NCI-H510A (cell line): ENCODE measurements around the gene PPP1CB.

Experiments
- DNase-seq: peaks from one replicate; lab custom pipeline; 2025; lab: John Stamatoyannopoulos, UW

Gene PPP1CB

DNA sequence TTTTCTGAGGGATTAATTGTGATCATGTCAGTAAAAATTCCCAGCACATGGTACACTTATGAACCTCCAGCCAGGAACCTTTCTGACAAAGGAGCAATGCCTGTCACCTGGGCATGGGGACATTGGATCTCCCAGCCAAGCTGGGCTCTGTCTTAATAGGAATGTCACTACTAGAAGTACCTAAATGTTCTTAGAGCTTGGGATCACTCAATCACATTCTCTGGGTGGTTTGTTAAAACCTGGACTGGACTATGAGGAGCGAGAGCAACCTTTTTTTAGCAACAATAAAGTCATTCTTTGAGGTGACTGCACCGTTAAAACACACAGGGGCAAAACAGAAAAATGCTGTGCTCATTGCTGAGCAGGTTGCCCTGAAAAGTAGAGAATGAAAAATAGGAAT lies 6.4 kb upstream of the PPP1CB start:
- no peak for DNase-seq

DNA sequence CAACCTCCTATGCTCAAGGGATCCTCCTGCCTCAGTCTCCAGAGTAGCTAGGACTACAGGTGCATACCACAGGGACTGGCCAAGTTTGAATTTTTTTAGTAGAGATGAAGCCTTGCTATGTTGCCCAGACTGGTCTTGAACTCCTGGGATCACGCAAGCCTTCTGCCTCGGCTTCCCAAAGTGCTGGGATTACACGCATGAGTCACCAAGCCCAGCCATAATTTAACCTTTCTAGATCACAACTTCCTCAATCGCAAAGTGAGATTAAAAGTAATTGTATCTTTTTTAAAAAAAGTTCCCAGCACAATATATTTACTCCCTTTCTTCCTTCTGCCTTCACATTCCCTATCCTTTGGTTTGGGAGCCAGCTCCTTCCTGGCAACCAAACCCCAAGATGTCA lies 5.8 kb upstream of the PPP1CB start:
- no peak for DNase-seq

DNA sequence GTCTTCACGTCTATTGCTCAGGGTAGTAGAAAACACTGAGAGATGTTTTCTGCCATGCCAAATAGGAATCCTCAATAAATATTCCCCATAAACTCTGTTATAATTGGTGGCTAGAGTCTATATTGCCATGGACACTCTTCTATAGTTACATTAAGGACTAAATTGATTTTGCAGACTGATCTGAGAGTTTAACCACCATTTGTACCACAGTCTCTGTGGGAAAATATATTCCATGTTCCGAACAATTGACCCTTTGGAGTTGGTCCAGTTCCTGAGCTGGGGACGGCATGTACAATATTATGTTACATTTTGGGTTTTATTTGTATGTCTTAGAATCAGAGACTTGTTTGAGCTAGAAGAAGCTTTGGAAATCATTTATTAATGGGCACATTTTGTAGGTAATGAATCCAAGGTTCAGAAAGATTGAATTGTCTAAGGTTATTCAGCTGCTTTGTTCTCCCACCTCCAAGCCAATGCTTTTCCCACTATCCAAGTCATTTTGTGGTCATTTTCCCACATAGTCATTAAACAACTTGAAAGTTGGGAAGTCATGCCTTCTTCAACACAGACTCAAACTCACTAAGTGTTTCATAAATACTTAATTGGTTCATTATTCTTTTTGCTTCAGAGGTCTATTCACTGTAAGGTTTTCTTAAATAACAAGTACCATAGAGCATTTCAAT lies 5.1 kb upstream of the PPP1CB start:
- no peak for DNase-seq

- no peak for DNase-seq
These were observed 3.9 kb upstream of the PPP1CB start for GRCh38 chr2:28747714-28748113.

DNA sequence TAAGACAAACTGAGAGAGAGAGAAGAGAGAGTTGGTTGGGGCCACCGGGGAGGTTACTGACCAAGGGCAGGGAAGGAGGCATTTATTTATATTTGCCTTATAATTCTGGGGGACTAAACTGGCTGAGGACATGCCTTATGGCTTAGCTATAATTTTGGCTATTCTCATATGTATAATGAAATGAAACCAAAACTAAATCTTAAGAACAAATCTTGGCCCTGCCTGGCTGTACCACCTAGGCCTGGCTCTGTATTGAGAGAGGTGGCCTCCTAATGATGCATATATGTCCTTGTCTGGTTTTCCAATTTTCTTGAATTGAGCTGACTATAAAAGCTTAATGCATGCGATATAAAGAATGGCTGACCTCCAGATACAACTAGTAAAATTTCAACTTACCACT lies 3.5 kb upstream of the PPP1CB start:
- DNase-seq, result no peak

DNA sequence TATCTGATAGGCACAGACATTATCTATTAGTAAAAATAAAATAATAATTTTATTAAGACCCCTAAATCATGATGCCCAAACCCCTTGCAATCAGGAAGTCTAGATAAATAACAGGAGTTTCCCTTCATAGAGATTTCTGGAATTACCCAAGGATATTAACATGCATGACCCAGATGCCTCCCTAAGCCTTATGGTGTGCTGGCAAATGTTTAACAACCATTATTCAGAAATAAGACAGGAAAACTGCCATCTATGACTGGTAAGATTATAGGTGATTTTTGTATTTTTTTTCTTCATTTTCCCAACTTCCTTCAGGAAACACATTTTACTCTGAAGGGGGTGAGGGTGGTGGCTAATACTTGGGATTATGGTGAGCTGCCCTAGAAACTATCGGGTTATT lies 2.7 kb upstream of the PPP1CB start:
- DNase-seq, result no peak

DNA sequence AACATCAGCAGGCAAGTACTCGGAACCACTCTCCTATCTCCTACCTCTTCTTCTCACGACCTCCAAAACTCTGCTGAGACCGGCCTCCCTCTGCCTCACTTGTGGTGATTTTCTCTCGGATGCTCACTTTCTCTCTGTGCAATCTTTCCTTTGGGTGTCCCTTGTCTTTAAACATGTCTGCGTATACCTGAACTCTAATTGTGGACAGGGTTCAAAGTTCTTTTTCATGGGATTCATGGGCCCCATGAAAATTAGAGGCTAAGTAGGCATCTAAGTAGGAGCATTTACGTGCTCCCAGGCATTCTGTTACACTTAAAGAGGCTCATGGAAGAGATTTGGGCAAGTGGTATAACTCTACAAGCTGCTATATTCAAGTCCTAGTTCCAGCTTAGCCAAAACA lies 2.1 kb upstream of the PPP1CB start:
- DNase-seq, result no peak

DNA sequence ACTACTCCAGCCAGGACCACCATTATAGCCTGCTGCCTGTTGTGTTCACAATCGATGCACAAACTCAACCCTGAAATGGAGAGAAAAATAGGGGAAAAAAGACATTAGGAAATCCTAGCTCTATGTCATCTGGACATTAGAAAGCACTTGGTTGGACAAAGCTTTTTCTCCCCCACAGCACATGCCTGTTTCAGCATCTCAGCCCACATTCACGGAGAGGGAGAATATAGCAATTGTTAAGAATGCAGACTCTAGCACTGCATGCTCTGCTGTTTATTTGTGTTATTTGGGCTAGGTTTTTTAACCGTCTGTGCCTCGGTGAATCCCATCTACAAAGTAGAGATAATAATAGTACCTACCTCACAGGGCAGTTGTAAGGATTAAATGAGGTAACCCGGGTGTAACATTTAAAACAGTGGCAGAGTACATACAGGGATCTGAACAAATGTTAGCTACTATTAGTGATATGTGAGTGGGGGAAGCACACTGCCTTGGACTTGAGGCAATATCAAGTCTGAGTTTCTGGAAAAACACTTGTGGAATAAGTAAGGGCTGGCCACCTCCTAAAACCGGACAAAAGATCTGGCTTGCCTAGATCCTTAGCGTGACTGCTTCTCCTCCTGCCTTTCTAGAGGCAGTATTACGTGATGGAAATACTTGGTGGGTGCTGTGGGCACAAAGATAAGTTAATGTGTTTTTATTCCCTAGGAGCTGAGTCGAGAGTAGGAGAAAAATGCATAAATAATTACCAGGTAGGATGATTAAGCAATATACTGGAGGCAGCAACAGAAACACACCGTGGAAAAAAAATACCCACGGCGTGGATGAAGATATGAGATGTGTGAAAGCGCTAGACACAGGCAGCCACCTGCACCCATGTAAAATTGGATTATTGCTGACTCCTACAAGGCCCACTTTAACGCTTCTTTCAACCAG lies 1.0 kb upstream of the PPP1CB start:
- no peak for DNase-seq

- peak; percentile 90 for DNase-seq
These were observed 463 bp downstream of the PPP1CB start for GRCh38 chr2:28751956-28752630.

GRCh38 chr2:28752631-28753376 lies 1.2 kb downstream of the PPP1CB start:
- DNase-seq, result no peak

GRCh38 chr2:28754321-28754720 lies 2.7 kb downstream of the PPP1CB start:
- DNase-seq, result no peak

DNA sequence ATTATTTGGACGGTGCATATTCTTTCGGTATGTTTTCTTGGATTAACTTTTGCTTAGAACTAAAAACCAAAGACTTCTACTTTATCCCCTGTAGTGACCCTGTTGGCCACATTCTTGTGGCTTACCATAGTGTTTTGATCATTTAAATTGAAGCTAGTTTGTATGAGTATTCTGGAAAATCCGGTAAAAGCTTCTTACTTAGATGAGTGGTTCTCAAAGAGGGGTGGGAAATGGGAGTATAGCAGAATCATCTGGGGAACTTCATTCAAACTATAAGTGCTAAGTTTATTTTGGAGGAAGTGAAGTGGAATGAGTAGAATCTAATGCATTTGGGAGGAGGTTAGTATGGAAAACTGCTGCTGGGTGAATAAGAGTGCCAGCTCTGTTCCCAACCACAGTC lies 3.8 kb downstream of the PPP1CB start:
- DNase-seq, result no peak

GRCh38 chr2:28758459-28758858 lies 6.8 kb downstream of the PPP1CB start:
- no peak for DNase-seq

GRCh38 chr2:28761420-28761819 lies 9.8 kb downstream of the PPP1CB start:
- DNase-seq, result no peak

DNA sequence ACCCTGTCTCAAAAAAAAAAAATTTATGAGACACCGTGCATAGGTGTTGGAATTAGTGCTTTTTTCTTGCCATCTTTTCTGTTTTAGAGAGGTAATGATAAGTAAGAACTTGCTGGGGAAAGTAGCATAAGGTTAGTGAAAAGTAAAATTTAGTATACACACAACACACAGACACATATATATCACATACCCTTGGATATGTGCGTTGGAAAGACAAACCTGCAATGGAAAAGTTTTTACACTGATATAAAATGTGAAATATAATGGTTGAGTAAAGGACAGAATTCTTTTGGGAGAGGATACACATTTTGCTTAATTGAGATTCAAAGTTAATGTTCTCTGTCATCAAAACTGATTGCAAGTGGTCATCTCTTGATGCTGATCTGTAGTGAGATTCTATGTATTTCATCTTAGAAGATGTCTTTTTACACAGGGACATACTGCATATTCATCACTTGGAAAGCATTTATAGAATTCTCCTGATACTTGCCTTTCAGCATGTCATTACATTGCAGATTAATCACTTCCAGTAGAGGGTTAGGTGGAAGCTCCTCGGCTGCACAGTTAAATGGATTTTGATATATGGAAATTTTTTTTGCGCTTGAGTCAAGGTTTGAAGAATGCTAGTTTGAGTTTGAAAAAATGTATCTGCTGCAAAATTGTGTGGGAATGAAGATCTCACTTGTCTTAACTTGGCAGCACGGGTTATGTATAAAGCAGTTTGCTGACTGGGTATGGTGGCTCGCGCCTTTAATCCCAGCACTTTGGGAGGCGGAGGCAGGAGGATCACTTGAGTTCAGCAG lies 13.5 kb downstream of the PPP1CB start:
- DNase-seq, result no peak

- no peak for DNase-seq
These were observed 14.4 kb downstream of the PPP1CB start for GRCh38 chr2:28766070-28766469.

- DNase-seq, result no peak
These were observed 15.7 kb downstream of the PPP1CB start for GRCh38 chr2:28767337-28767736.

GRCh38 chr2:28768422-28768821 lies 16.8 kb downstream of the PPP1CB start:
- DNase-seq, result no peak

DNA sequence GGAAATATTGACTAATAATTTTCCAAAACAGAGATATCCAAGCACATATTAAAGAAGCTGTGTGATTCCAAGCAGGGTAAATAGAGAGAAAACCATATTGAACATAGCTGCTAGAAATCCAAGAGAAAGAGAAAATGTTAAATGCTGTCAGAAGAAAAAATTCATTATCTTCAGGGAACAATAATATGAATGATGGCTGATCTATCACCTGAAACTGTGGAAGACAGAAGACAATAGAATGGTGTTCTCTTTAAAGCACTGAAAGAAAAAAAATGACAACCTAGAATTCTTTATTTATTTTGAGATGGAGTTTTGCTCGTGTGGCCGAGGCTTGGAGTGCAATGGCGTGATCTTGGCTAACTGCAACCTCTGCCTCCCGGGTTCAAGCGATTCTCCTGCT lies 17.3 kb downstream of the PPP1CB start:
- DNase-seq, result no peak

DNA sequence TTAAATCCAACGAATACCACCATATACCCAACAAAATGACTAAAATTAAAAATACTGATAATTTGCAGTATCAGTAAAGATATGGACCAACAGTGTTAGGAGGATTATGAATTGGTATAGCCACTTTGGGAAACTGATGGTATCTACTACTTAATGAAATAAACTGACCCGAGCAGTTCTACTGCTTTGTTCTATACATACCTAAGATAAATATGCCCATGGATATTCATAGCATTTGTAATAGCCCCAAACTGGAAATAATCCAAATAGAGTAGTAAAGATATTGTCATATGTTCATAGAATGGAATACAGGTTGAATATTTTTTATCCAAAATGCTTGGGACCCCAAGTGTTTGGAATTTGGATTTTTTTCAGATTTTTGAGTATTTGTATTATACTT lies 20.7 kb downstream of the PPP1CB start:
- no peak for DNase-seq

DNA sequence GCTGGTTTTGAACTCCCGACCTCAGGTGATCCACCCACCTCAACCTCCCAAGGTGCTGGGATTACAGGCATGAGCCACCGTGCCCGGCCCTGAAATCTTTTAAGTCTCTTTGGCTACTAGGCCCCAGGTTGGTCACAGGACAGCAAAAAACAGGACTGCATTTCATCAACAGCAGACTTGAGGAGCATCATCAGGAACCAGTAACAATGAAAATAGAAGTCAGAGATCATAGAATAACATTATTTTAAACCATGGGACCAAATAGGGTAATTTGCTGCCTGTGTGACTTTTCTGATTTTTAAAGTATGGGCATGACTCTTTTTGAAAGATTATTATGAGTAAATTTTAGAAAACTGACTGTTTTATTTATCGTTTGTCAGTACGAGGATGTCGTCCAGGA lies 24.8 kb downstream of the PPP1CB start:
- no peak for DNase-seq
